HUES48 (cell line): ENCODE data around the gene TAP1.

Experiments
- H3K27ac ChIP-seq: one replicate; pipeline ENCODE4 v1.7.0; 2013; ENCODE audit warnings: low read depth, low read length, inconsistent platforms
- H3K27me3 ChIP-seq: 2 replicates; pipeline ENCODE4 v1.6.1; 2013; ENCODE audit warnings: mild to moderate bottlenecking, low read length; ENCODE audit not compliant: control insufficient read depth, insufficient read depth
- H3K36me3 ChIP-seq: 2 replicates; pipeline ENCODE4 v1.6.1; 2013; ENCODE audit warnings: low read length; ENCODE audit not compliant: control insufficient read depth, insufficient read depth
- H3K4me1 ChIP-seq: 2 replicates; pipeline ENCODE4 v1.6.1; 2013; ENCODE audit warnings: mild to moderate bottlenecking, low read length; ENCODE audit not compliant: control insufficient read depth, insufficient read depth
- H3K4me3 ChIP-seq: 2 replicates; pipeline ENCODE4 v1.5.1; 2013; ENCODE audit warnings: mild to moderate bottlenecking, low read depth, low read length
- H3K9ac ChIP-seq: 2 replicates; pipeline ENCODE4 v1.6.1; 2013; ENCODE audit warnings: mild to moderate bottlenecking, low read depth, low read length, moderate library complexity
- H3K9me3 ChIP-seq: 2 replicates; pipeline ENCODE4 v1.6.1; 2013; ENCODE audit warnings: low read length; ENCODE audit not compliant: control insufficient read depth, insufficient read depth

TAP1 gene

GRCh38 chr6:32837651-32838113 lies 15.8 kb downstream of the TAP1 start:
- Histone ChIP-seq H3K9ac (no peak overlapping the region), H3K4me3 (peak overlapping the region; percentile 90), H3K27ac (no peak overlapping the region), H3K9me3 (no peaks in the 10 kb centered on the region), H3K36me3 (peaks cover 12% of the 10 kb centered on the region; the same call in 1 of the 2 replicates), H3K4me1 (peaks cover 7% of the 10 kb centered on the region; the same call in 1 of the 2 replicates), H3K27me3 (peaks cover 2% of the 10 kb centered on the region)

- H3K9me3 ChIP-seq, result no peaks in the 10 kb centered on the region
- H3K27me3 ChIP-seq, result no peaks in the 10 kb centered on the region
- H3K4me1 ChIP-seq, result peaks cover 7% of the 10 kb centered on the region; the same call in 1 of the 2 replicates
- H3K27ac ChIP-seq, result no peak overlapping the region
- H3K36me3 ChIP-seq, result peaks cover 15% of the 10 kb centered on the region; the same call in 1 of the 2 replicates
- no peak overlapping the region for H3K9ac ChIP-seq
- no peak overlapping the region for H3K4me3 ChIP-seq
Observed at GRCh38 chr6:32836873-32837272, 16.6 kb downstream of the TAP1 start.

- Histone ChIP-seq H3K9ac (no peak overlapping the region), H3K36me3 (peaks cover 23% of the 10 kb centered on the region; the same call in 1 of the 2 replicates)
Observed at GRCh38 chr6:32835167-32835893, 18.2 kb downstream of the TAP1 start.

GRCh38 chr6:32833664-32834063 lies 19.8 kb downstream of the TAP1 start:
- Histone ChIP-seq H3K4me1 (peaks cover 7% of the 10 kb centered on the region; the same call in 1 of the 2 replicates), H3K36me3 (peaks cover 31% of the 10 kb centered on the region)

More at GRCh38 chr6:32835167-32835893, 18.2 kb downstream of the TAP1 start:
- Histone ChIP-seq H3K4me3 (no peak overlapping the region), H3K27me3 (no peaks in the 10 kb centered on the region), H3K9me3 (no peaks in the 10 kb centered on the region), H3K4me1 (peaks cover 7% of the 10 kb centered on the region; the same call in 1 of the 2 replicates), H3K27ac (no peak overlapping the region)

DNA sequence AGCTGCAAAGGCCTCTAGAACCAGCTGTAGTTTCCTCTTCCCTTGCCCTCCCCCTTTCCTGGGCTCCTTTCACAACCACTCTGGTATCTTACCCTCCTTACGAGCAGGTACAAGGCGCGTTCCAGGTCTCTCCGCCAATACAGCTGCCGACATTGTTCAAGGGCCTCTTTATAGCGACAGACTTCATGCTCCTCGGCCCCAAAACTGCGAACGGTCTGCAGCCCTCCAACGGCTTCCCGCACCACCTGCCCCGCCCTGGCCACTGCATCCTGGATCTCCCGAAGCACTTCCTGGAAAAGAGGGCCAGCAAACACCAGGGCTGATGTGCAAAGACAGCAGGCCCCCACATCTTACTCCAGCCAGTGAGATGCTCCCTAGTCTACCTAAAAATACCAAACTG lies 21.0 kb downstream of the TAP1 start:
- Histone ChIP-seq H3K27me3 (no peaks in the 10 kb centered on the region), H3K27ac (no peak overlapping the region), H3K36me3 (peaks cover 31% of the 10 kb centered on the region), H3K4me3 (no peak overlapping the region), H3K9me3 (no peaks in the 10 kb centered on the region), H3K4me1 (peaks cover 3% of the 10 kb centered on the region; the same call in 1 of the 2 replicates), H3K9ac (no peak overlapping the region)

More at GRCh38 chr6:32833664-32834063, 19.8 kb downstream of the TAP1 start:
- Histone ChIP-seq H3K27ac (no peak overlapping the region), H3K9ac (no peak overlapping the region), H3K9me3 (no peaks in the 10 kb centered on the region), H3K27me3 (no peaks in the 10 kb centered on the region), H3K4me3 (no peak overlapping the region)

- H3K36me3 ChIP-seq, result peaks cover 31% of the 10 kb centered on the region
Observed at GRCh38 chr6:32830936-32831335, 22.6 kb downstream of the TAP1 start.

GRCh38 chr6:32830017-32830416 lies 23.5 kb downstream of the TAP1 start:
- no peak overlapping the region for H3K9ac ChIP-seq
- no peaks in the 10 kb centered on the region for H3K27me3 ChIP-seq
- H3K36me3 ChIP-seq, result peaks cover 29% of the 10 kb centered on the region
- no peak overlapping the region for H3K4me3 ChIP-seq
- H3K4me1 ChIP-seq, result peaks cover 9% of the 10 kb centered on the region; the same call in 1 of the 2 replicates
- H3K9me3 ChIP-seq, result no peaks in the 10 kb centered on the region
- no peak overlapping the region for H3K27ac ChIP-seq

More at GRCh38 chr6:32830936-32831335, 22.6 kb downstream of the TAP1 start:
- H3K4me1 ChIP-seq, result peaks cover 8% of the 10 kb centered on the region; the same call in 1 of the 2 replicates
- no peak overlapping the region for H3K4me3 ChIP-seq
- H3K9ac ChIP-seq, result no peak overlapping the region
- H3K27me3 ChIP-seq, result no peaks in the 10 kb centered on the region
- H3K27ac ChIP-seq, result no peak overlapping the region
- H3K9me3 ChIP-seq, result no peaks in the 10 kb centered on the region

DNA sequence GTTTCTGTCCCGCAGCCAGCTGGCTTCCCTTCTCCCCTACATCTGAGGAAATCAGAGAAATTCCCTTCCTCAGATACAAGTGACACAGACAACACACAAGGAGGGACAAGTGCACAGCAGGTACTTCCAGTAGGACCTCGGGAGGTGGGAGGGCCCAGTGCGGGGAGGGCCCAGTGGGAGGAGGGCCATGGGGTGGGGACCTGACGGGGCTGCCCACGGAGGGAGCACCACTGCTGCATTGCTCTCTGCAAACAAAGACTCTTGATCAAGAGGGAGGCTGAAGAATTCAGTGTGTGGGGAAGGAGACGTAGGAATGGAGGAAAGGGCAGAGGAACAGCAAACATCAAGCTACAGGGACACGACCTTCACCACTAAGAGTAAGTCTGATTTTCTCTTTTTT lies 24.0 kb downstream of the TAP1 start:
- H3K36me3 ChIP-seq, result peaks cover 23% of the 10 kb centered on the region
- no peak overlapping the region for H3K4me3 ChIP-seq
- H3K4me1 ChIP-seq, result peaks cover 9% of the 10 kb centered on the region; the same call in 1 of the 2 replicates
- no peaks in the 10 kb centered on the region for H3K9me3 ChIP-seq
- H3K27ac ChIP-seq, result no peak overlapping the region
- no peak overlapping the region for H3K9ac ChIP-seq
- no peaks in the 10 kb centered on the region for H3K27me3 ChIP-seq

- Histone ChIP-seq H3K4me1 (peaks cover 9% of the 10 kb centered on the region; the same call in 1 of the 2 replicates), H3K4me3 (no peak overlapping the region), H3K27ac (no peak overlapping the region), H3K9me3 (no peaks in the 10 kb centered on the region), H3K27me3 (no peaks in the 10 kb centered on the region), H3K9ac (no peak overlapping the region), H3K36me3 (peaks cover 16% of the 10 kb centered on the region)
Observed at GRCh38 chr6:32827025-32827424, 26.5 kb downstream of the TAP1 start.

DNA sequence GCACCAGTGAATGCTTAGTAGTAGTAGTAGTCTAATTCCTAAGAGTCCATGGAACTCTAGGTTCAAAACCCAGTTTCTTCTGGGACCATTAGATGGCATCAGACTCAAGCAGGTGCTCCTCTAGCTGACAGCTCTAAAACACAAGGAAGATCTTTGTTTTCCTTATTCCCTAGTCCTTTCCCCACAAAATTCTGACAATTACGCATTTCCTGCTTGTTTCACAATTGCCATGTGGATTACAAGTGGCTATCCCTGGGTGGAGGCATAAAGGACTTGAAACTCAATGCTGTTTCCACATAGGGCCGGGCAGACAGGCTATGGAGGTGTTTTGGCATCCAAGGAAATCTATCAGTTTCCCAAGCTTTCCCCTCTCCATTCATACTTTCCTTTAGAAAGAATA lies 27.5 kb downstream of the TAP1 start:
- Histone ChIP-seq H3K27ac (no peak overlapping the region), H3K36me3 (peaks cover 12% of the 10 kb centered on the region), H3K4me3 (no peak overlapping the region), H3K27me3 (no peaks in the 10 kb centered on the region), H3K9ac (no peak overlapping the region), H3K4me1 (peaks cover 9% of the 10 kb centered on the region; the same call in 1 of the 2 replicates), H3K9me3 (no peaks in the 10 kb centered on the region)

DNA sequence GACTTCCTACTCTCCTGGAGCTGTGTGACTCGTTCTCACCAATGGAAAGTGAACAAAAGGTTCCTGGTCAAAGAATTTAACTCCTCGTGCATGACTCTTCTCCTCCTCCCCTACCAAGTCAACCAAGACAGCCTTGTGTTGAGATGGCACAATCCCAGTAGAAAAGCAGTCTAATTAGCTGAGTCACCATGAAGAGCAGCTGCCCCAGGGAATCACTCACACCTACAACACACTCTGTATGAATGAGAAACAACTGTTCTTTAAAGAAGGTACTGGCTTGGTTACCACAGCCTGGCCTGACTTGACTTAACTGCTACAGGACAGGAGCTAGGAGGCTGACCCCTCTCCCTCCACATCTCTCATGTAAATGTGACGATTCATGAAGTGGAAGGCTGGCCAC lies 33.8 kb downstream of the TAP1 start:
- Histone ChIP-seq H3K27me3 (no peaks in the 10 kb centered on the region), H3K4me3 (no peak overlapping the region), H3K9ac (no peak overlapping the region), H3K27ac (no peak overlapping the region), H3K9me3 (no peaks in the 10 kb centered on the region), H3K4me1 (no peaks in the 10 kb centered on the region), H3K36me3 (no peaks in the 10 kb centered on the region)
